Astrocyte (in vitro differentiated cells and primary cell): ENCODE measurements around the gene CD24. TPM values are rescaled to one million over a fixed set of nuclear protein-coding genes. Genes with fewer than 3 reads are reported as not detected.

Source experiments
- DNase-seq: peaks from one replicate; pipeline ENCODE4 v3.0.0-alpha.2; 2010; ENCODE audit warnings: low read depth
- FAIRE-seq: peaks from 2 replicates; lab custom pipeline; 2011; peaks lifted over from hg19 to GRCh38; lab: Jason Lieb, UNC
- H2AFZ ChIP-seq: 2 replicates; pipeline ENCODE4 v1.6.0; 2012; ENCODE audit warnings: low read depth, low read length, inconsistent platforms
- H3K27ac ChIP-seq: 2 replicates; pipeline ENCODE4 v1.5.1; 2011; ENCODE audit warnings: low read depth, low read length, inconsistent platforms
- H3K27me3 ChIP-seq: 2 replicates; pipeline ENCODE4 v1.6.0; 2011; ENCODE audit warnings: low read length, inconsistent platforms; ENCODE audit not compliant: insufficient read depth
- H3K36me3 ChIP-seq: 2 replicates; pipeline ENCODE4 v1.5.1; 2011; ENCODE audit warnings: low read length, inconsistent platforms; ENCODE audit not compliant: insufficient read depth
- H3K4me1 ChIP-seq: 2 replicates; pipeline ENCODE4 v1.5.1; 2011; ENCODE audit warnings: low read length, inconsistent platforms; ENCODE audit not compliant: insufficient read depth
- H3K4me2 ChIP-seq: 2 replicates; pipeline ENCODE4 v1.6.0; 2012; ENCODE audit warnings: low read length, inconsistent platforms
- H3K4me3 ChIP-seq: 2 replicates; pipeline ENCODE4 v1.5.1; 2011; ENCODE audit warnings: low read depth, mild to moderate bottlenecking, low read length, inconsistent platforms; ENCODE audit not compliant: insufficient read depth
- H3K79me2 ChIP-seq: 2 replicates; pipeline ENCODE4 v1.6.0; 2012; ENCODE audit warnings: mild to moderate bottlenecking, low read length, inconsistent platforms; ENCODE audit not compliant: insufficient read depth
- H3K9ac ChIP-seq: 2 replicates; pipeline ENCODE4 v1.6.0; 2012; ENCODE audit warnings: mild to moderate bottlenecking, low read length, inconsistent platforms
- H3K9me3 ChIP-seq: 2 replicates; pipeline ENCODE4 v1.5.1; 2012; ENCODE audit warnings: low read depth, mild to moderate bottlenecking, low read length, inconsistent platforms; ENCODE audit not compliant: insufficient read depth
- H4K20me1 ChIP-seq: 2 replicates; pipeline ENCODE4 v1.6.0; 2012; ENCODE audit warnings: low read length, inconsistent platforms; ENCODE audit not compliant: insufficient read depth
- H3K27ac Mint-ChIP-seq: one replicate; pipeline ENCODE4 v1.8.0; 2021; ENCODE audit warnings: mild to moderate bottlenecking, mixed read lengths; ENCODE audit not compliant: unreplicated experiment
- H3K27me3 Mint-ChIP-seq: one replicate; pipeline ENCODE4 v1.8.0; 2021; ENCODE audit warnings: low read depth, mixed read lengths; ENCODE audit not compliant: unreplicated experiment
- H3K36me3 Mint-ChIP-seq: one replicate; pipeline ENCODE4 v1.8.0; 2021; ENCODE audit warnings: low read depth, mixed read lengths; ENCODE audit not compliant: unreplicated experiment
- H3K4me1 Mint-ChIP-seq: one replicate; pipeline ENCODE4 v1.8.0; 2021; ENCODE audit warnings: low read depth, mixed read lengths; ENCODE audit not compliant: unreplicated experiment
- H3K4me3 Mint-ChIP-seq: one replicate; pipeline ENCODE4 v1.8.0; 2021; ENCODE audit warnings: mild to moderate bottlenecking, moderate library complexity, mixed read lengths; ENCODE audit not compliant: unreplicated experiment
- H3K9me3 Mint-ChIP-seq: one replicate; pipeline ENCODE4 v1.8.0; 2021; ENCODE audit warnings: mild to moderate bottlenecking, mixed read lengths; ENCODE audit not compliant: unreplicated experiment
- EZH2 ChIP-seq: IDR thresholded peaks from 2 replicates; pipeline ENCODE4 v1.6.1; 2012; ENCODE audit warnings: mild to moderate bottlenecking, low read length, inconsistent platforms; ENCODE audit not compliant: insufficient read depth
- total RNA-seq: library from RNA; stranded (reverse); gene quantifications from 2 replicates; pipeline ENCODE4 v1.2.1, GENCODE V29; 2021
- TF ChIP-seq, protein P1 (sequence below): IDR thresholded peaks from 2 replicates; pipeline ENCODE4 v1.5.1; 2011; ENCODE audit warnings: low read depth, mild to moderate bottlenecking, inconsistent platforms, low read length, moderate library complexity; ENCODE audit not compliant: insufficient read depth

CD24 gene
- total RNA-seq, 1 donor from 2014 or later: 95.1 TPM

DNA sequence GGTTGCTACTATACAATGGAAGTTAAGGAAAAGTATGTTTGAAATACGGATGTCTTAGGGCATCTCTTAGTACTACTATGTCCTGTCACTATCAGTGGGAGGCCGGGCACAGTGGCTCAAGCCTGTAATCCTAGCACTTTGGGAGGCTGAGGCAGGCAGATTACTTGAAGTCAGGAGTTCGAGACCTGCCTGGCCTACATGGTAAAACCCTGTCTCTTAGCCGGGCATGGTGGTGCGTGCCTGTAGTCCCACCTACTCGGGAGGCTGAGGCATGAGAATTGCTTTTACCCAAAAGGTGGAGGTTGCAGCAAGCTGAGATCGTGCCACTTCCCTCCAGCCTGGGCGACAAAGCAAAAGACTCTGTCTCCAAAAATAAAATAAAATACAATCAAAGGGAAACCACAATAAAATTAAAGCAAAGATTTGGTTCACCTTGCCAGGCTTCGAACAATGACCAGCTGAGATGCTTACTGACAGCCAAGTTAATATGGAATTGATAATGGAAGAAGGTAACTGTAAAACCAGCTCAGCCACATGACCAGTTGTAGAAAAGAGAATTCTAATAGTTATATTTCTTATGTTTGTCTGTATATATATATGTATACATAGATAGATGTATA lies 6.5 kb downstream of the CD24 start:
- Mint-ChIP-seq H3K27me3 (peaks cover 7% of the 10 kb centered on the region), H3K36me3 (no peaks in the 10 kb centered on the region), H3K4me3 (no peak overlapping the region), H3K27ac (no peak overlapping the region), H3K4me1 (no peaks in the 10 kb centered on the region), H3K9me3 (no peaks in the 10 kb centered on the region)
- Histone ChIP-seq H3K9me3 (no peaks in the 10 kb centered on the region), H3K27me3 (peaks cover 11% of the 10 kb centered on the region), H4K20me1 (peaks cover 7% of the 10 kb centered on the region), H3K4me2 (no peak overlapping the region), H2AFZ (no peak overlapping the region), H3K4me3 (no peak overlapping the region), H3K27ac (no peak overlapping the region), H3K4me1 (no peaks in the 10 kb centered on the region), H3K79me2 (peaks cover 4% of the 10 kb centered on the region), H3K9ac (no peak overlapping the region), H3K36me3 (no peaks in the 10 kb centered on the region)
- TF ChIP-seq, protein P1, sequence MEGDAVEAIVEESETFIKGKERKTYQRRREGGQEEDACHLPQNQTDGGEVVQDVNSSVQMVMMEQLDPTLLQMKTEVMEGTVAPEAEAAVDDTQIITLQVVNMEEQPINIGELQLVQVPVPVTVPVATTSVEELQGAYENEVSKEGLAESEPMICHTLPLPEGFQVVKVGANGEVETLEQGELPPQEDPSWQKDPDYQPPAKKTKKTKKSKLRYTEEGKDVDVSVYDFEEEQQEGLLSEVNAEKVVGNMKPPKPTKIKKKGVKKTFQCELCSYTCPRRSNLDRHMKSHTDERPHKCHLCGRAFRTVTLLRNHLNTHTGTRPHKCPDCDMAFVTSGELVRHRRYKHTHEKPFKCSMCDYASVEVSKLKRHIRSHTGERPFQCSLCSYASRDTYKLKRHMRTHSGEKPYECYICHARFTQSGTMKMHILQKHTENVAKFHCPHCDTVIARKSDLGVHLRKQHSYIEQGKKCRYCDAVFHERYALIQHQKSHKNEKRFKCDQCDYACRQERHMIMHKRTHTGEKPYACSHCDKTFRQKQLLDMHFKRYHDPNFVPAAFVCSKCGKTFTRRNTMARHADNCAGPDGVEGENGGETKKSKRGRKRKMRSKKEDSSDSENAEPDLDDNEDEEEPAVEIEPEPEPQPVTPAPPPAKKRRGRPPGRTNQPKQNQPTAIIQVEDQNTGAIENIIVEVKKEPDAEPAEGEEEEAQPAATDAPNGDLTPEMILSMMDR: no peak
- TF ChIP-seq EZH2: no peak
- no peak for DNase-seq
- no peak for FAIRE-seq

DNA sequence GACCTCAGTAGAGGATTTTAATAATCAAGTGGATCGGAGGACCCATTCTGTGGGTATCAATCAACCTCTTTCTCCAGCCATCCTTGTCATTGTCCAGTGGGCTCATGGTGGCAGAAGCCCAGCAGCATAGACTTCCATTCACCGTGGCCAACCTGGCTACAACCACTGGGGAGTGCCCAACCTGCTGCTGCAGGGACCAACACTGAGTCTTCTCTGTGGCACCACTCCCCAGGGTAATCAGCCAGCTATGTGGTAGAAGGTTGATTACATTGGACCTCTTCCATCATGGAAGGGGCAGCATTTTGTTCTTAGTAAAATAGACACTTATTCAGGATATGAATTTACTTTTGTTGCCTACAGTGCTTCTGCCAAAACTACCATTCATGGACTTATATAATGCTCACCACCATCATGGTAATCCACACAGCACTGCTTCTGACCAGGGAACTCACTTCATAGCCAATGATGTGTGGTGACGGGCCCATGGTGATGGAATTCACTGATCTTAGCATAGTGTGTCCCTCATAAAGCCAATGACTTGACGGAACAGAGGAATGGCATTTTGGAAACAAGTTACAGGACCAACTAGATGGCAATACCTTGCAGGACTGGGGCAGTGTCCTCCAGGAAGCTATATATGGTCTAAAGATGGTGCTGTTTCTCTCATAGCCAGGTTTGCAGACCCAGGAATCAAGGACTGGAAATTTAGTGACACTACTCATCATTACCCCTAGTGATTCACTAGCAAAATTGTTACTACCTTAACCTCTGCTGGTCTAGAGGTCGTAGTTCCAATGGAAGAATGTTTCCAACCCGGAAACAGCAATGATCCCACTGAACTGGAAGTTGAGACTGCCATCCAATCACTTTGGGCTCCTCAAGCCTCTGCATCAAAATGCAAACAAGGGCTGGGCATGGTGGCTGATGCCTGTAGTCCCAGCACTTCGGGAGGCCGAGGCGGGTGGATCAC lies 7.6 kb downstream of the CD24 start:
- H2AFZ ChIP-seq: no peak overlapping the region
- H3K27ac Mint-ChIP-seq: no peak overlapping the region
- TF ChIP-seq EZH2: no peak
- TF ChIP-seq, protein P1: no peak
- H3K27me3 Mint-ChIP-seq: peaks cover 2% of the 10 kb centered on the region
- no peaks in the 10 kb centered on the region for H3K9me3 Mint-ChIP-seq
- H3K9me3 ChIP-seq: no peaks in the 10 kb centered on the region
- no peaks in the 10 kb centered on the region for H3K36me3 Mint-ChIP-seq
- H3K4me1 ChIP-seq: no peaks in the 10 kb centered on the region
- no peak overlapping the region for H3K4me3 ChIP-seq
- H3K27me3 ChIP-seq: peaks cover under 1% of the 10 kb centered on the region
- DNase-seq (no peak), FAIRE-seq (no peak)
- no peak overlapping the region for H3K4me3 Mint-ChIP-seq
- H3K79me2 ChIP-seq: no peaks in the 10 kb centered on the region
- H3K36me3 ChIP-seq: no peaks in the 10 kb centered on the region
- H3K4me1 Mint-ChIP-seq: no peaks in the 10 kb centered on the region
- H3K27ac ChIP-seq: no peak overlapping the region
- no peak overlapping the region for H3K4me2 ChIP-seq
- no peak overlapping the region for H3K9ac ChIP-seq
- H4K20me1 ChIP-seq: peaks cover under 1% of the 10 kb centered on the region
